Esophagus mucosa (tissue), 1 donor: ENCODE measurements around the gene TSPAN1. TPM values are rescaled to one million over a fixed set of nuclear protein-coding genes. Genes with fewer than 3 reads are reported as not detected.

Source experiments
- ATAC-seq: fragments of 200-7000 bp; cut with Tn5 transposase; one replicate; pipeline ENCODE4 v1.9.1; 2020
- total RNA-seq: library from RNA; stranded (reverse); gene quantifications from one replicate; pipeline ENCODE4 v1.2.4, GENCODE V29; 2023
- donor health status: DM: yes; HTN: yes; CAD: no.

The TSPAN1 gene
- total RNA-seq, 1 donor from 2014 or later: 4.7 TPM

DNA sequence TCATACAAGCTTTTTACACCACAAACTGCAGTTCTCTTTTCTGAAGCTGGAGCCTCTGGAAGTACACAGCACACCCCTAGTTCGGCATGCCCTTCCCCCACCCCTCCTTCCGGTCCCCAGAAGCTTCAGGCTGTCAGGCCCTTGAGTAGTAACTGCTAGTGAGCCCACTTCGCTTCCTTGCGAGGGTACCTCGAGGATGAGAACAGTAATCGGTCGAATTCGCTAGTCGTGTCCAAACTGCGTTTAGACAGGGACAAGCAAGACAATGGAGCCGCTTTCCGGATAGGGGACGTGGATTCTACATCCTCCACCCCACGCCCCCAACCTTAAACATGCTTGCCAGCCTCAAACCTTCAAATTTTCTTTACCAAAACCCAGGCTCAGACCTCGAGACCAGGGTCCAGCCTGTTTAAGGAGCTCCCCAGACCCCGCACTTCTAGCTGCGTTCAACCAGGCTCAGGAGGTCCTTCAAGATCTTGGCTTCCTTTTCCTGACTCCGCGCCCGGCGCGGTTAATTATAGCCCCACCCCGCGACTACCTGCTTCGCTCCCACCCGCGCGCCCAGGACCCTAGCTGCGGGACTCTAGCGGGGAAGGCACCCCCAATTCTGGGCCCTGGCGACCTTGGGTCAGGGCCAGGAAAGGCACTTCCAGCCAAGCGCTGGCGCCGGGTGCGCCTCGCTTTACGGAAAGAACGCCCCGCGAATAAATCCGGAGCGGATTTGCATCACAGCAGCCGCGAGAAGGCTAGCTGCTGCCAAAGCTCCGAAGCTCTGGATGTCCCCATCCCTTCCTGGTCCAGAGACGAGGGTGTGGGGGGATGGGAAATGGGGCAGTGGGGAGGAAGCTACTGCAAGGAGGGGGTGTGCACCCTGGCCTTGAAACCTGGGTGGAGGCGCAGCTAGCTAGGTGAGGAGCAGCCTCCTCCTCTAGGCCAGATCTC lies 8.1 kb upstream of the TSPAN1 start:
- peak; percentile 27 for ATAC-seq

DNA sequence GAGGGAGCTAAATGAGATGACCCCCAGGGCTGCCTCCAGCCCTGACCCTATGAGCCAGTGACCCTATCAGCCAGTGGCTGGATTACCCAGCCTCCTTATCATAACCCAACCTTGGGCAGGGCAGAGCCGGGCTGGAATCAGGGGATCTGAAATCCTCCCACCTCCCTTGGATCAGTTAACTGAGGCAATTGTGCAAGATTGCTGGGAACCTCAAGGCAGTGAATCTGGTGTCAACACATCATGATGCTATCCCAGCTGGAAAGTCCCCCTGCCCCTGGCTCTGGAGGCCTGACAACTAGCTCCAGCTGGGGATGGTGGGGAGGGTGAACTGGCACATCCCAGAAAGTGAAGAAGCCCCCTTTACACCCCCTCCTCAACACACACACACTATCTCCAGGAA lies 6.4 kb upstream of the TSPAN1 start:
- ATAC-seq: no peak

DNA sequence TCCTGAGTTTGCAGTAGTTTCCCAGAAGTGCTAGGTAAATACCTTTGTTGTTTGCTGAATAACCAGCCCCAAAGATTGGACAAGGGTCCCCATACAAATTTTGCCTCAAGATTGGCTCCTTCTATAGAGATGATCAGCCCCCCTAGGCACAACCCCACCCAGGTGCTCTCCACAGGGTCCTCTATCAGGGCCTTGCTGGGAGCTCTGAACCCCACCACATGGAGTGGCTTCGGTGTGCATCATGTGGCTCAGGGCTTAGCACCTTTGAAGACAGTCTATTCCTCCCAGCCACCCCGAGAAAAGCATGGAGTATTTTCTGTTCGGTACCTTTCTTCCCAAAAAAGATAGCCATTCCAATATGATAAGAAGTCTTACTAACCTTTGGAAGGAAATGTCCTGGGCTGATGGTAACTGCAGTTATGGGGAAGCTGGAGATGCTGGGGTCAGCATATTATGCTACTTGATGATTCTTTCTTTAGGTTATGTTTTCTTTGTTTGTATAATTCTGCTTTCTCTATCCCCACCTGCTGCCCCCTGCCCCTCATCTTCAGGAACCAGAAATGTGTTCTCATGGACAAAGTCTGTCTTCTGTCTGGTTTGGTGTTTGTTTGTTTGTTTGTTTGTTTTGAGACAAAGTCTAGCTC lies 5.0 kb upstream of the TSPAN1 start:
- ATAC-seq: no peak

DNA sequence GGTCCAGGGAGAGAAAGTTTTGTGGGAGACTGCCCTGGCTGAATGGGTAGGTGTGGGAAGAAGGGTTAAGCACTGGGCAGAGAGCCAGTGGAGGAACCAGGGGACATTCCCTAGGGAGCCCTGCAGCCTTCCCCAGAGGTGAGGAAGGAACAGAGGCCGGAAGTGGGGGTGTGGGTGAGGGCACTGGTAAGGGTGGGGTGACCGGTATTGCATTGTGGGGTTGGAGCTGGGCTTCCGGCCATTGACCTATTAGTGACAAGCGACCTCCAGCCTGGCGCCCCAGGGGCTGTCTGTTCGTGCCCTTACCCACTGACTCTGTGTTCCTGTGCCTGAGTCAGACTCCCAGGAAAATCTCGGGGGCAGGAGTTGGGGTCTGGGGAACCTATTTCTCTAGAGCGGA lies 3.5 kb upstream of the TSPAN1 start:
- peak; percentile 29 for ATAC-seq

DNA sequence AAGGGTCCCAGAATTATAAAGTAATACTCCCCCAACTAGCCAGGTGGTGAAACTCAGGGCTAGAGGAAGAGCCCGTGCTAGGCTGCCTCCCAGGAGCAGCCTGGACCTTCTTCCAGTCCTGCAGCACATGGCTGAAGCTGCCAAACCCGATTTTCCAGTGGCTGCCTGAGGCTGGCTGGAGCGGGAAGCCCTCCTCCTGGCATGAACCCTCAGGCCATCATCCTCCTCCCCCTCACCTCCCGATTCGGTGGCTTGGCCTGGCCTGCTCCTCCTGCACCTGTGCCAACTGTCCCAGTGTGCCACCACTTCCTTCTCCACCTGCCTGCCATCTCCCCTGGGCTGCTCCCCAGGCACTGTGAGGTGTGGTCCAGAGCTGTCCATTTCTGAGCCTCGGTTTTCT lies 3.0 kb upstream of the TSPAN1 start:
- ATAC-seq: peak; percentile 66

DNA sequence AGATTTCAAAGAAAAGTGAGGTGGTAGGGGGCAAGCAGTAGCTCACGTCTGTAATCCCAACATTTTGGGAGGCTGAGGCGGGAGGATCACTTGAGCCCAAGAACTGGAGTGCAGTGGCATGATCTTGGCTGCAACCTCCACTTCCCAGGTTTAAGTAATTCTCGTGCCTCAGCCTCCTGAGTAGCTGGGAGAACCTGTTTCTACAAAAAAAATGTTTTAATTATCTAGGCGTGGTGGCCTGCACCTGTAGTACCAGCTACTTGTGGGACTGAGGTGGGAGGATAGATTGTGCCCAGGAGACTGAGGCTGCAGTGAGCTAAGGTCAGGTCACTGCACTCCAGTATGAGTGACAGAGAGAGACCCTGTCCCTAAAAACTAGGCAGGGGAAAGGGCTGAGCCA lies 2.6 kb upstream of the TSPAN1 start:
- ATAC-seq: no peak

DNA sequence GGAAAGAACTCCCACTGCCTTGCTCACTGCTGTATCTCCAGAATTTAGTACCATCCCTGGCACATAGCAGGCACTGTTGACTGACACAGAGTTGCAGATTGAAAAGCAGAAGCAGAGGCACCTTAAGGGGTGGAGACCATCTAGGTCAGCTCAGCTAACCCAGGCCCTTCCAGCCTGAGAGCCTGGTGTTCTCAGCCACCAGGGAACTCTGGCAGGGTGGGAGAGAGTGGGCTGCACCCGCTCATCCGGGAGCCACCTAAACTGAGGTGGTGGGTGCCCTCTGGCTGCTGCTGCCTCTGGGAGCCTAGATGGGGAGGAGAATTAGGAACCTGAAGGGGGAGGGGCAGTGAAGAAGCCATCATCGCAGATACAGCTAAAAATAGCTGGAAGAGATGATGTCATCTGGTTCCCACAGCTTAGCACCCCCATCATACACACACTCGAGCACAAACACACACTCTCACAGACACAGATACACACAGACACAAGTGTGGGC lies 1.5 kb upstream of the TSPAN1 start:
- ATAC-seq: no peak

DNA sequence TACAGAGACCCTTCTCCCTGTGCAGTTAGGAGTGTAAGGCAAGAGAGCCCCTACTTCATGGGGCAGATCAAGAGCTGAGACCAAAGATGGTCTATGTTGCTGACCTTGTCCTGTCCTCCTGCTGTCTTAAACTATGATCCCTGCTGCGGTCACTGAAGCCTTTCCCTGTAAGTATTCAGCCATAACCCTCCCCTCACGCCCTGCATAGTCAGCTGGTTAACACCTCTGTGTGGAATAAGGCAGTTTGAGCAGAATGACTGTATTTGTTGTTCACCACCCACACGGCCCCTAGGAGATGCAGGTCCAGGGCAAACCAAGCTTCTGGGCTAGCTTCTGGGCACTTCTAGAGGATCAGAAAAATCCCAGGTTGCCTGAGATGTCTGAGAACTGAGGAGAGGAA lies 356 bp downstream of the TSPAN1 start:
- no peak for ATAC-seq

DNA sequence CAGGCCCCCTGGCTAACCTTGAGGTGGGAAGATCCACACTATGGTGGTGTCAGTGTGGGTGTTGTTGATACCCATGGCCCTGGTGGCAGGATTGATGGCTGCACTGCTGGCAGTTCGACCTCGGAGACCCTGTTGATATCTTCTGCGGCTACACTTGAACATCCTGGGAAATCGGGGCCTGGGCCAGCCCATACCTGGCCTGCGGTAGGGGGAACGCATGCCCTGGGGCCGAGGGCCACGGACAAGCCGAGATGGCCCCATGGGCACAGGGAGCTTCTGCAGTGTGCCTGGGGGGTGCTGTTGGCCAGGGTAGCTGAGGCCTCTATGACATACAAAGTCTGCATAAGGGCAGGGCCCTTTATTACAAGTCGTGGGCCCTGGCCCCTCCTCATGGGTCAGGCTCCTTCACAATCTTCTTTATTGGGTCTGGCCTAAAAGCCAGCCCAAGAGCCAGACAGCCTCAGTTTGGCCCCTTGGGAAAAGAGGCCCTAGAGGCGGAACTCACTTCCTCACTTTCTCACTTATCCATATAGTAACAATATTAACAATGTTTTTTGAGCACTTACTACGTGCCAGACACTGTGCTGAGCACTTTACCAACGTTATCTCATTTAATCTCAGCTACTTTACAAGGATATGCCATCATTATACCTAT lies 1.5 kb downstream of the TSPAN1 start, which contains the start of gene P3R3URF:
P3R3URF (minus strand) TSS at position 278 of the 655 bp plus-strand sequence; CDS start at position 261, 17 bp downstream.
- ATAC-seq: no peak

DNA sequence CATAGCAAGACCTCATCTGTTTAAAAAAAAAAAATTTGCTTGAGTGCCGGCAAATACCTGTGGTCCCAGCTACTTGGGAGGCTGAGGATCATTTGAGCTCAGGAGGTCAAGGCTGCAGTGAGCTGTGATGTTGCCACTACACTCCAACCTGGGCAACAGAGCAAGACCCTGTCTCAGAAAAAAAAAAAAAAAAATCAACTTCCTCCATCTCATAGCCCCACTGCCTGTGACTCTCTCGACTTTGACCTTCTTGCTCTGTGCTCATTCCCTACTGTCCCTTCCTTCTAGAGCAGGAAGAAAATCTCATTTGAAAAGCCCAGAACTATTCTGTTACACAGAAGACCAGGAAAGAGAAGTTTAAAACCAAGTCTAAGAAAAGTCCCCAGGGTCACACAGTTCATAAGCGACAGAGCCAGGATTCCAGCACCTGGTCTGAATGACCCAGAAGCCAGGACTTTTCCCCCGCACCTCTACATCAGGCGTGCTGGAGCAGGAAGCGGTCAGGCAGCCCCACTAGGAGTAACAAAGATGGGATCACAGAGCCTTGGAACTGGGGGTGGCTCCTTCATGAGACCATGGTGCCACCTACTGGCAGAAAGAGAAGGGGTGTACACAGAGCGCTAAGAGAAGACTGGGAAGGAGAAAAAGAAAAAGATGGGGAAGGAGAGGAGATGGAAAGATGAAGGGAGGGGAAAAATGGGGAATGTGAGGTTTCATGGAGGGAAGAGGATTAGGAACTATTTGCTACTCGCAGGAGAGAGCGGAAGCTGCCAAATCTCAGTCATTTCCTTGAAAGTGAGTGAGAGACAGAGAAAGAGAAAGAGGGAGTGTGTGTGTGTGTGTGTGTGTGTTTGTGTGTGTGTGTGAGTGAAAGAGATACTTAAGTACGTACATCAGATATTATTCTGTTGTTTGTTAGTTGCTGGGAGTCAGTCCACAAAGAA lies 4.5 kb downstream of the TSPAN1 start:
- peak; percentile 62 for ATAC-seq

DNA sequence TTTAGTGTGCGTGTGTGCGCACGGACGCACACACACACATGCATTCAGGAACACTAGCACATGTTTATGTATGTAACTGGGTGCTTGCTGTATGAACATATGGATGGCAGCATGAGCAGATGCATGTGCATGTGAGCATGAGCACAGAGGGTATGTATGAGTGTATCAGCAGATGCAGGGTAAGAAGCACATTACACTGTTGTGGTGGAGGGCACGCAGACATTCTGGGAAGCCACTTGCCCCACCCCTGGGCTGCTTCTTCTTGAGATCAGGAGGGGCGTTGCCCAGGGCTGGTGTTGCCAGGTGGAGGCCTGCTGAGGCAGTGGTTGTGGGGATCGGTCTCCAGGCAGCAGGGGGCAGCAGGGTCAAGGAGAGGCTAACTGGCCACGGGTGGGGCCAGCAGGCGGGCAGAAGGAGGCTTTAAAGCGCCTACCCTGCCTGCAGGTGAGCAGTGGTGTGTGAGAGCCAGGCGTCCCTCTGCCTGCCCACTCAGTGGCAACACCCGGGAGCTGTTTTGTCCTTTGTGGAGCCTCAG lies 5.3 kb downstream of the TSPAN1 start:
- ATAC-seq: peak; percentile 46

DNA sequence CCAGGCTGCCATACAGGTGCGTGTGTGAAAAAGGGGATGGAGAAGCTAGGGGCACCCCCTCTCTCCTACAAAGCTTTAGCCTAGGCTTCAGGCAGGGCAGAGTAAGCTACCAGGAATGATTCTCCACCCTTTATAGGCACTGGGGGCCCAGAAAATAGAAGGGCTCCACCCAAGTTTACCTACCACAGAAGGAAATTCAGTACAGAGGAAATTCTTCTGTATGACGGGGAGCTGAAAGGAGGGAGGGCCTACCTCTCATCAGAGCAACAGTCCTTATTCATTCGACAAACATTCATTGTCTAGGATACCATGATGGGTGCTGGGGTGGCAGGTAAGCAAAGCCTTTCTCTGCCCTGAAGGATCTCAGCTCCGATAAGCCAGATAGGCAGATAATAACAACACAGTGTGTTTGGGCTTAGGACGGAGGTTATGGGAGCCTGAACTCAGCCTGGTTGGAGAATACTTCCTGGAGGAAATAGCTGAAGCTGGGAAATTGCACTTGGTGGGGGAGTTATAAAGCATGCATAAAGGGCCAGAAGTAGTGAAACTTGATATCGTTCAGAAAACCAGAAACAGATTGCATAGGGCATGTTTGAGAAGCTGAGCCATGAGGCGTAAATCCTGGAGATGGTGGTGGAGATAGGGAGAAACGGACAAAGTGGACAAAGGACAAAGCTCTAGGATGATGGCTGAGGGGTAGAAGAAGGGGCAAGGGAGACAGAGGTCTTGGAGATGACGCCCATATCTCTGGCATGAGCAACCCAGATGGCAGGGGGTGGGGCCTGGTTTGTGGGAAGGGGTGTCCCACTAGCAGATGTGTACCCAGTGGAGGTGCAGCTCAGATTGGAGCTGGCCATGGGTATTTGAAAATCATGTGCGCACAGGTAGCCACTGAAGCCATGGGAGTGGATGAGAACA lies 6.7 kb downstream of the TSPAN1 start:
- no peak for ATAC-seq

DNA sequence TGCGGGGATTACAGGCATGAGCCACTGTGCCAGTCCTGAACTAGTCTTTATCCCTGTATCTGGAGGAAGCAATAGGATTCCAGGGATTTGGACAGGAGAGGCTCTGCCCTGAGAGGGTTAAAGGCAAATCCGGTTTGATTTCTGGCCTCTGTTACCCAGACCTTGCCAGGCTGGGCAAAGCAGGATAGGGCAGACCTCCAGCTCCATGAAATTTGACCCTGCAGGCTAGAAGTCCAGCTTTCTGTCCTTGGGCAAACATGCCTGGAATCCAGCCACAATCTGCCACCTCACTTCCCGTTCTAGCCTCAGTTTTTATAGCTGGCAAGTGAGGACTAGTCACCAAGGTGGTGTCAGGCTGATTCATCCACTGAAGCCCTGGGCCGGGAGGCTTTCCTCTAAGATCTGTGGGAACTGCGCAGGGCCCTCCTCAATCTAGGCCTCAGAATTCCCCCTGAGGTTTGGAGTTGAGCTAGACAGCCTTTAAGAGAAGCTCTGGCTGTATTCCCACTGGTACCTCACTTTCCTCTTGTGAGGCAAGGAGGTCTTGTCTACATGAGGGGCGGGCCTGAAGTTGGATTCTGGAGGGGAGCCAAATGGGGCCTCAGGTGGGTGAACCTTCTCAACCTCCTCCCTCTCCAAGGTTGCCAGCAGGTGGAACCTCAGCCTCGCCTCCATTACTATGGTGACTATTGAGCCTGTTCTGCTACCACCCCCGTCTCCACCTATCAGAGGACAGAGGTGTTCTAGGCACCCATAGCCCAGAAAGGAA lies 8.4 kb downstream of the TSPAN1 start:
- ATAC-seq: peak; percentile 87

DNA sequence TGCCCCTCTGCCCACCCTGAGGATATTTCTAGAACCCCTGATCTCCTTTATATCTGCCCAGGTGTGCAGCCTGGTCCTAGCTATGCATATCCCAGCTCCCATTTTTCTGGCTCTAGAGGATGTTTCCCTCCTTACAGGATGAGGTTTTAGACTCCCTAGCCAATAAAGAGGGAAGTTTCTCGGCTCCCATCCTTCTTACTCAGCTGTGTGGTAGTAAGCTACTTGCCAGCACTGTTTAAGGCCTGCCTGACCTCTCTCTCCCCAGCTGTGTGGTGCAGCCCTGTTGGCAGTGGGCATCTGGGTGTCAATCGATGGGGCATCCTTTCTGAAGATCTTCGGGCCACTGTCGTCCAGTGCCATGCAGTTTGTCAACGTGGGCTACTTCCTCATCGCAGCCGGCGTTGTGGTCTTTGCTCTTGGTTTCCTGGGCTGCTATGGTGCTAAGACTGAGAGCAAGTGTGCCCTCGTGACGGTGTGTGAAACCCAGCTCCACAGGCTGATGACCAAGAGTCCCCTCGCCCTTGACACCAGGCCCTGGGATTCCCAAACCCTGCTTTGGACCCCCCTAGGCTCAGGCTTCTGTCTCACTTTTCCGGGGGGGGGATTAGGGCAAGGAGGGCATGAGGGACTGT lies 9.2 kb downstream of the TSPAN1 start:
- ATAC-seq: no peak

DNA sequence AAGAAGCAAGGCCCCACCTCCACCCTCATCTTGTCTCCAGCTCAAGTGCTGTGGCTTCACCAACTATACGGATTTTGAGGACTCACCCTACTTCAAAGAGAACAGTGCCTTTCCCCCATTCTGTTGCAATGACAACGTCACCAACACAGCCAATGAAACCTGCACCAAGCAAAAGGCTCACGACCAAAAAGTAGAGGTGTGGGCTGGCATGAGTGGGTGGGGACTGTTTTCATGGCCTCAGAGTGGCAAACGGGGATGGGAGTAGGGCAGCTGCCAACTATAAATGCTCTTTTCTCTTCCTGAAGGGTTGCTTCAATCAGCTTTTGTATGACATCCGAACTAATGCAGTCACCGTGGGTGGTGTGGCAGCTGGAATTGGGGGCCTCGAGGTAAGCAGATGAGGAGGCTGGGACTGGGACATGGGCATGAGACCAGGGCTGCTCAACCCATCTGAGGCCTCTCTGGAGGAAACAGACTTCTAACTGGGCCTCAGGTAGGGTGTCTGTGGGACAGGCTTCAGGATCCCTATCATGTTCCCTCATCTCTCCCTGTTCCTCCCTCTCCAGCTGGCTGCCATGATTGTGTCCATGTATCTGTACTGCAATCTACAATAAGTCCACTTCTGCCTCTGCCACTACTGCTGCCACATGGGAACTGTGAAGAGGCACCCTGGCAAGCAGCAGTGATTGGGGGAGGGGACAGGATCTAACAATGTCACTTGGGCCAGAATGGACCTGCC lies 10.2 kb downstream of the TSPAN1 start:
- ATAC-seq: no peak

DNA sequence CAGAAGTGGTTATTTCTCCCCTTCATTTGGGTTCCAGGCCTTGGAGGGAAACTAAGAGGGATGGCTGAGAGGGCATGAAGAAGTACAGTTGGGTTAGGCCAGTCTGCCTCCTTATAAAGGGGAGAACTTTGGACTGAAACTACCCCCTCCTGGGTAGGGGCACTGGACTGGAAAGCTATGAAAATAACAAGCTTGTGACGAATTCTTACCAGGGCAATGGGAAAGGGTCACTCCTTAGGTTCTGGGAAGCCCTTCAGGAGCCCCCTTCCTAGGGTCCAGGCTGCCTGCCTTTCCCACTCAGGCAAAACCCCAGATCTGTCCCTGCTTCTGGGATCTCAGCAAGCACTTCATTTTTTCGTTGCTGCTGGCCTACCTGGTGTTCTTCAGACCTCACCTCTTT lies 11.2 kb downstream of the TSPAN1 start:
- no peak for ATAC-seq

DNA sequence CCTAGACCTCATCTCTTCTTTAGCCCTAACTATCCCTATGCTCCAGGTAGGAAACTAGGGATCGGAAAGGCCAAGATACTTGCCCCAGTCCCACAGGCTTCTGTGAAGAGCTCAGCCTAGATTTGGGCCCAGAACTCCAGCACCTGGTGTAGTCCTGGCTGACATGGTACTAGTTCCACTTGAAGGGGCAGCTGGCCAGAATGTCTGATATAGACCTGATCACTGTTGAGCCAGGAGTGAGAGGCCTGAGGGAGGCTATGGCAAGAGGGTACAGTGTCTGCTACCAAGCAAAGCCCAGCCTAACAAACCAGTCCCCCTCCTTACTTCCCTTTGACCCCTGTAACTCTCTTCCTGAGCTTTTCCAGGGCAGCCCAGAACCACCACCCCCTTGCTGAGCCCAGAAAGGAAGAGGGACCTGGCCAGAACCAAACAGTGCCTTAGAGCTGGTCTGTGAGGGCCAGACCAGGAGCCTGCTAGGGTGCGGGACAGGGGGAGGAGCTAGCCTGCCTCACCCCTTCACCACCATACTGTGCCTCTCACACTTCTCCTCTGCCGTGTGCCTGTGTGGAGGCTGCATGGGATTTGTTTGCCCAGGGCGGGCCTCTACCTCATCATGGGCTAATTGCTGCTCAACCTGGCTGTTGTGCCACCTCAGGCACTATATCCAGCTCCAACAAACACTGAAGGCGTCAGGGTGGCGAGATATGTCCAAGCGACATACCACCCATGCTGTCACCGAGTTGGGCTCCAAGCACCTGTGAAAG lies 12.4 kb downstream of the TSPAN1 start:
- ATAC-seq: no peak
